Choroid plexus epithelial cell (primary cell): ENCODE data around the gene TNIP2.
"Not testable (repeated sequence)": the region's sequence is repeated elsewhere in the genome, so short reads cannot be mapped to it uniquely, and the experiment has no call there.

Experiments used
- DNase-seq: peaks from one replicate; pipeline ENCODE4 v3.0.0-alpha.2; 2010; ENCODE audit warnings: low read depth
- H3K4me3 ChIP-seq: 2 replicates; pipeline ENCODE4 v1.5.1; 2011; ENCODE audit warnings: low read depth, mild to moderate bottlenecking, control low read depth, low read length, moderate library complexity
- TF ChIP-seq, protein P1 (sequence below): conservative IDR thresholded peaks from 2 replicates; pipeline ENCODE4 v1.5.1; 2011; ENCODE audit warnings: low read depth, mild to moderate bottlenecking, control low read depth, inconsistent platforms, low read length, moderate library complexity

The TNIP2 gene

DNA sequence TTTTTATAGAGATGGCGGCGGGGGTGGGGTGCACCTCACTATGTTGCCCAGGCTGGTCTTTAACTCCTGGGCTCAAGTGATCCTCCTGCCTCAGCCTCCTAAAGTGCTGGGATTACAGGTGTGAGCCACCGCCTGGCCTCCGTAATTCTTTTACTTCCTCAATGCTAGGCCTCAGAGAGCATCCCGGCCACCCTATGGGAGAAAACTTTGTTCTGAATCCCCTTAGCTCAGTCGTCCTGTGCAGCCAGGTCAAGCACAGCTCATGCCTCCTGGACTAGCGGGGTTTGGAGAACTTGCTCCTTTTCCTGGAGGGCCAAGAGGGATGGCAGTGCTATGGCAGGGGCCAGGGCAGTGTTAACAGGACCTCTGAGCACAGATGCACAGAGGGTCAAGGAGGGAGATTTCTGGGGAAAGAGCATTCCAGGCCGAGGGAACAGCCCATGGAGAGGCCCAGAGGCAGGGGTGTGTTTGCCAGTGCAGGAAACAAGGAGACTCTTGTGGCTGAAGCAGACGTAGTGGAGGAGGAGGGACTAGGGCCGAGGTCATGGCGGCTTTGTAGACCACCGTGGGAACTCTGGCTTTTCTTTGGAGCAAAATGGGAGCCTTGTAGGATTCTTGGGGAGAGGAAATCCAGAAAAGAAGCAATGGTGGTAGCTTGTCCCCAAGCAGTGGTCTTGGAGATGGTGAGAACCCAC is 9.8 kb upstream of the TNIP2 start:
- no peak overlapping the region for H3K4me3 ChIP-seq
- TF ChIP-seq, protein P1, sequence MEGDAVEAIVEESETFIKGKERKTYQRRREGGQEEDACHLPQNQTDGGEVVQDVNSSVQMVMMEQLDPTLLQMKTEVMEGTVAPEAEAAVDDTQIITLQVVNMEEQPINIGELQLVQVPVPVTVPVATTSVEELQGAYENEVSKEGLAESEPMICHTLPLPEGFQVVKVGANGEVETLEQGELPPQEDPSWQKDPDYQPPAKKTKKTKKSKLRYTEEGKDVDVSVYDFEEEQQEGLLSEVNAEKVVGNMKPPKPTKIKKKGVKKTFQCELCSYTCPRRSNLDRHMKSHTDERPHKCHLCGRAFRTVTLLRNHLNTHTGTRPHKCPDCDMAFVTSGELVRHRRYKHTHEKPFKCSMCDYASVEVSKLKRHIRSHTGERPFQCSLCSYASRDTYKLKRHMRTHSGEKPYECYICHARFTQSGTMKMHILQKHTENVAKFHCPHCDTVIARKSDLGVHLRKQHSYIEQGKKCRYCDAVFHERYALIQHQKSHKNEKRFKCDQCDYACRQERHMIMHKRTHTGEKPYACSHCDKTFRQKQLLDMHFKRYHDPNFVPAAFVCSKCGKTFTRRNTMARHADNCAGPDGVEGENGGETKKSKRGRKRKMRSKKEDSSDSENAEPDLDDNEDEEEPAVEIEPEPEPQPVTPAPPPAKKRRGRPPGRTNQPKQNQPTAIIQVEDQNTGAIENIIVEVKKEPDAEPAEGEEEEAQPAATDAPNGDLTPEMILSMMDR, result no peak
- no peak for DNase-seq

DNA sequence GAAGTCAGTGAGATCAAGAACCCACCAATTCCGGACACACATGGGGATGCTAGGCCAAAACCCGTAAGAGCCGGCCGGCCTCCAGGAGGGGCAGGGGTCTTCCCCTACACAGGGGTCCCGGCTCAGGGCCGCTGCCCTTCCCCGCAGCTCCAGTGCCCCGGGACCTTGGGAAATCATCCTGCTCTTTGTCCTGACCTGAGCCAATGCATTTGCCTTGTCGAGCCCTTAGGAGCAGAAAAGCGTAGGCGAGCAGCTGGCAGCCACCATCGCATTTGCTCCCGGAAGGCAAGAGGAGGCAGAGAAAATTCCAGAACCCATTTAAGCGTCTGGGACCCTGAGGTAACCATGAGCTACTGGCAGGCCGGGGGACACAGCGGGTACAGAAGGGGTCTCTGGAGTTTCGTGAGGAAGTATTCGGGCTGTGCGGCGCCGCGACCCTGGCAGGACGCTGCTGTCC is 7.4 kb upstream of the TNIP2 start:
- TF ChIP-seq, protein P1, result no peak
- DNase-seq, result no peak
- H3K4me3 ChIP-seq, result peak overlapping the region; percentile 61

DNA sequence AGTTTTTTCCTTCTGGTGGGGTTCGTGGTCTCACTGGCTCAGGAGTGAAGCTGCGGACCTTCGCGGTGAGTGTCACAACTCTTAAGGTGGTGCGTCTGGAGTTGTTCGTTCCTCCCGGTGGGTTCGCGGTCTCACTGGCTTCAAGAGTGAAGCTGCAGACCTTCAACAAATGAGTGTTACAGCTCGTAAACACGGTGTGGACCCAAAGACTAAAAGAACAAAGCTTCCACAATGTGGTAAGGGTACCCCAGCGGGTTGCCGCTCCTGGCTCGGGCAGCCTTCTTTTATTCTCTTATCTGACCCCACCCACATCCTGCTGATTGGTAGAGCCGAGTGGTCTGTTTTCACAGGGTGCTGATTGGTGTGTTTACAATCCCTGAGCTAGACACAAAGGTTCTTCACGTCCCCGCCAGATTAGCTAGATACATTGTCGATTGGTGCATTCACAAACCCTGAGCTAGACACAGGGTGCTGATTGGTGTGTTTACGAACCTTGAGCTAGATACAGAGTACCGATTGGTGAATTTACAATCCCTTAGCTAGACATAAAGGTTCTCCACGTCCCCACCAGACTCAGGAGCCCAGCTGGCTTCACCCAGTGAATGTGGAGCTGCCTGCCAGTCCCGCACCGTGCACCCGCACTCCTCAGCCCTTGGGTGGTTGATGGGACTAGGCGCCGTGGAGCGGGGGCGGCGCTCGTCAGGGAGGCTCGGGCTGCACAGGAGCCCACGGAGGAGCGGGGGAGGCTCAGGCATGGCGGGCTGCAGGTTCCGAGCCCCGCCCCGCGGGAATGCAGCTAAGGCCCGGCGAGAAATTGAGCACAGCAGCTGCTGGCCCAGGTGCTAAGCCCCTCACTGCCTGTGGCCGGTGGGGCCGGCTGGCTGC is 6.6 kb upstream of the TNIP2 start:
- H3K4me3 ChIP-seq, DNase-seq: not testable (repeated sequence)

DNA sequence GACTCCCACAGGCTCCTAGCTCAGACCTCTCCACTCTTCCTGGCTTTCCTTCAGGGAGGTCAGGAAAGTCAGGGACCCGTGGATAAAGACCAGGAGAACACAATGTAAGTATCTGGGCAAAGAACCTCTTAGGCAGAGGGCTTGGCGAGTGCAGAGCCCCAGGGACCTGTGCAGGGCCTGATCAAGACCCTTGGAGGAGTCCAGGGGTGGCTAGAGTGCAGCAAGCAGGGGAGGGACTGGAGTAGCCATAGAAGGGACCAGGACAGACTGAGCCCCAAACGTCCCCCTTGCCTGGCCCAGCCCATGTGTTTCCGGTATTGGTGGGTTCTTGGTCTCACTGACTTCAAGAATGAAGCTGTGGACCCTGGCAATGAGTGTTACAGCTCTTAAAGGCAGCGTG is 5.9 kb upstream of the TNIP2 start:
- TF ChIP-seq, protein P1, result no peak
- no peak for DNase-seq
- no peak overlapping the region for H3K4me3 ChIP-seq

DNA sequence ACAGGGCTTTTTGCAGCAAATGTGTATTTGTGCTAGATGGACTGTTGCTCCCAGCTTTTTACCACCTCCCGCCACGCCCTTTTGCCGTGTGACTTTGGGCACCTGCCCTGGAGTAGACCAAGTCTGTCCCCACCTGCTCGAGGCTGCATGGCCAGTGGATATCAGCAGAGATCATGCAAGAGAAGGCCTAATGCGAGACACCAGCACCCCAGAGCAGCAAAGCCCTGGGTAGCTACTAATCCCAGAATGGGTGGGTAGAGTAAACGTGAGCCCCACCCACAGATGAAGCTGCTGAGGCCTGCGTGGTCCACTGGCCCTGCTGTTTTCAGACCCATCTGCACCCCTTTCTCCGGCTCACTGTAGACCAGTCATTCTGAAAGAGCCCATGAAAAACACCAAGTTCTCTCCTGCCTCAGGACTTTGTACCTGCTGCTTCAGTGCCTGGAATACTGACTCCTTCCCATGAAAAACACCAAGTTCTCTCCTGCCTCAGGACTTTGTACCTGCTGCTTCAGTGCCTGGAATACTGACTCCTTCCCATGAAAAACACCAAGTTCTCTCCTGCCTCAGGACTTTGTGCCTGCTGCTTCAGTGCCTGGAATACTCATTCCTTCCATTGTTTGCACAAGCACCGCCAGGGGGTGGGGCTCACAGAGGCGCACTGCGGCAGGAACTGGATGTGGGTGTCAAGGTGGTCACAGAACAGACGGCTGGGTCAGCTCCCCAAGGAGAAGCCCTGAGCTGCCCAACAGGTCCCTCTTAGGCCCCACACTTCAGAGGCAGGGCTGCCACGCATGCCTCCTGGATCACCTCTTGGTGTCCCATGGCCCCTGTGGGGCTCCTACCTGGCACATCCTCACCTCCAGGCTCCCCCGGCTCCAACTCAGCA is 5.1 kb upstream of the TNIP2 start:
- DNase-seq, result peak; percentile 41
- TF ChIP-seq, protein P1, result peak; percentile 50
- no peak overlapping the region for H3K4me3 ChIP-seq

DNA sequence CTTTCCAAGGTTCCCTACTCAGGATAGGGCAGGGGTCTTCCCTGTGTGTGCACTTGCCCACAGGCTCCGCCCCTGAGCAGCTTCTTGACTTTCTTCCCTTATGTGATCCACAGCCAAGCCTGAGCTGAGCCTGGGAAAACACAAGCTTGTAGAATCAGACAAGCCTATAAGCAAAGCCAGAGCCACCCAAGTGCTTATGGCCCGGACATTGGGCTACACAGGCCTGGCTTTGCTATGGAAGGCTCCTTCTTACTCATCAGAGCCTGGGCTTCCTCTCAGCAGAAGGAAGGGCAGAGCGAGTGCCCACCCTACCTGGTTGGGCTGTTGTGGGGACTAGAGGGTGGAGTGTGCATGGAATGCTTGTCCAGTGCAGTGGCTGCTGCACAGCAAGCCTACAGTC is 1.3 kb upstream of the TNIP2 start:
- DNase-seq, result no peak
- TF ChIP-seq, protein P1, result no peak
- H3K4me3 ChIP-seq, result no peak overlapping the region
